ENCODE data around the gene ZC3H14. TPM values are rescaled to one million over a fixed set of nuclear protein-coding genes. Genes with fewer than 3 reads are reported as not detected.

Gene ZC3H14, protein sequence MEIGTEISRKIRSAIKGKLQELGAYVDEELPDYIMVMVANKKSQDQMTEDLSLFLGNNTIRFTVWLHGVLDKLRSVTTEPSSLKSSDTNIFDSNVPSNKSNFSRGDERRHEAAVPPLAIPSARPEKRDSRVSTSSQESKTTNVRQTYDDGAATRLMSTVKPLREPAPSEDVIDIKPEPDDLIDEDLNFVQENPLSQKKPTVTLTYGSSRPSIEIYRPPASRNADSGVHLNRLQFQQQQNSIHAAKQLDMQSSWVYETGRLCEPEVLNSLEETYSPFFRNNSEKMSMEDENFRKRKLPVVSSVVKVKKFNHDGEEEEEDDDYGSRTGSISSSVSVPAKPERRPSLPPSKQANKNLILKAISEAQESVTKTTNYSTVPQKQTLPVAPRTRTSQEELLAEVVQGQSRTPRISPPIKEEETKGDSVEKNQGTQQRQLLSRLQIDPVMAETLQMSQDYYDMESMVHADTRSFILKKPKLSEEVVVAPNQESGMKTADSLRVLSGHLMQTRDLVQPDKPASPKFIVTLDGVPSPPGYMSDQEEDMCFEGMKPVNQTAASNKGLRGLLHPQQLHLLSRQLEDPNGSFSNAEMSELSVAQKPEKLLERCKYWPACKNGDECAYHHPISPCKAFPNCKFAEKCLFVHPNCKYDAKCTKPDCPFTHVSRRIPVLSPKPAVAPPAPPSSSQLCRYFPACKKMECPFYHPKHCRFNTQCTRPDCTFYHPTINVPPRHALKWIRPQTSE
- total RNA-seq (47.0 and 48.0 TPM in 2 replicates), polyA plus RNA-seq (21.2 and 31.1 TPM in 2 replicates), polyA minus RNA-seq (30.8 and 31.3 TPM in 2 replicates)
- 41.4 TPM for total RNA-seq (2013)

GRCh38 chr14:88562831-88563686, at the start of gene ZC3H14:
ZC3H14 (plus strand) TSS chr14:88563037; CDS start chr14:88563134, 97 bp downstream.
- H3K27ac ChIP-seq (ENCODE audit: low read length in 2 of 2): peak within 1 kb of the TSS; percentile 48 to 75
- H3K36me3 ChIP-seq (replicated peaks in 1 of 2; ENCODE audit: control extremely low read depth in 1 of 2, control insufficient read depth in 1 of 2, extremely low read depth in 1 of 2, insufficient read depth in 2 of 2, low read length in 1 of 2): peaks cover 4 to 6% of the 10 kb centered on the region in 2 experiments
- peaks cover 0 to 13% (median 3%) of the 10 kb centered on the region in 4 experiments for H3K27me3 ChIP-seq (replicated peaks in 1 of 4; ENCODE audit: control extremely low read depth in 1 of 4, control insufficient read depth in 3 of 4, insufficient read depth in 4 of 4, low read length in 3 of 4)
- POLR2A ChIA-PET: no interaction called here
- Mint-ChIP-seq H3K27ac (peak within 1 kb of the TSS; percentile 90), H3K4me1 (peaks cover 20% of the 10 kb centered on the region), H3K4me3 (peak within 1 kb of the TSS; percentile 94), H3K27me3 (peaks cover 13% of the 10 kb centered on the region), H3K9me3 (ENCODE audit: insufficient read depth) (no peaks in the 10 kb centered on the region)
- peak within 1 kb of the TSS; percentile 96 for H2AFZ ChIP-seq (ENCODE audit: insufficient read depth, low read depth, low read length, poor library complexity, severe bottlenecking)
- H3K9me3 ChIP-seq (ENCODE audit: control extremely low read depth in 1 of 3, control insufficient read depth in 2 of 3, insufficient read depth in 1 of 3, low read length in 2 of 3): peaks cover 2 to 4% (median 3%) of the 10 kb centered on the region in 3 donors
- peak within 1 kb of the TSS; percentile 86 for H3K4me2 ChIP-seq (replicated peaks; ENCODE audit: low read depth, low read length, poor library complexity, severe bottlenecking)
- under 1% methylated on average over 95 of the region's 99 CpGs for WGBS (ENCODE audit: insufficient coverage)
- ATAC-seq (ENCODE audit: low read depth) (peak; percentile 95), DNase-seq (peak; percentile 93)
- H3K4me1 ChIP-seq (ENCODE audit: control insufficient read depth in 2 of 2, insufficient read depth in 2 of 2, low read length in 2 of 2): peaks cover 12 to 14% of the 10 kb centered on the region in 2 donors
- H3K9ac ChIP-seq (ENCODE audit: low read length): peak within 1 kb of the TSS; percentile 85
- TF ChIP-seq CTCF (IDR thresholded peaks at IDR 0.05): no peak
- H3K79me2 ChIP-seq (ENCODE audit: control insufficient read depth, insufficient read depth, low read length): peaks cover 15% of the 10 kb centered on the region
- H4K20me1 ChIP-seq (ENCODE audit: control insufficient read depth, insufficient read depth, low read length, poor library complexity, severe bottlenecking): no peaks in the 10 kb centered on the region
- intact Hi-C loops (cut with micrococcal nuclease): loop anchor here (1.0 to 10.0 kb wide), 6 partner anchors 178 to 1392 kb away; partner anchors contain the start of genes EFCAB11, EML5, GALC and SPATA7
- peak within 1 kb of the TSS; percentile 63 to 93 (median 86) for H3K4me3 ChIP-seq (ENCODE audit: control extremely low read depth in 1 of 5, extremely low read depth in 1 of 5, insufficient read depth in 1 of 5, low read depth in 2 of 5, low read length in 4 of 5)
- CTCF ChIA-PET: interaction anchor here (0.6 to 1.0 kb wide), 2 partner anchors 10 to 11 kb away, joined by 3 read pairs; no protein-coding TSS in a partner anchor
